ENCODE results near the gene FIGNL2.

DNA sequence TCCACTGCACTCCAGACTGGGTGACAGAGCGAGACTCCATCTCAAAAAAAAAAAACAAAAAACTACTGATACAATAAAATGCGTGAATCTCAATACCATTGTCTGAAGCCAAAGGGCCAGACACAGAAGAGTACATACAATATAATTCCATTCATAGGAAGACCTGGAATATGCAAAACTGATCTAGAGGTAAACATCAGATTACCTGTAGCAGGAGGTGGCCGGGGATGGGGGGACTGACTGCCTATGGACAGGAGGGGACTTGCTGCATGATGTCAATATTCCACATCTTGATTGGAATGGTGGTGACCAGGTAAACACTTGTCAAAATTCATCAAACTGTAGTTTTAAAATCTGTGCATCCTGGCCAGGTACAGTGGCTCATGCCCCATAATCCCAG is 12.5 kb upstream of the FIGNL2 start:
- TF ChIP-seq EZH2phosphoT487 (IDR thresholded peaks at IDR 0.05): no peak
- TF ChIP-seq, protein P1, sequence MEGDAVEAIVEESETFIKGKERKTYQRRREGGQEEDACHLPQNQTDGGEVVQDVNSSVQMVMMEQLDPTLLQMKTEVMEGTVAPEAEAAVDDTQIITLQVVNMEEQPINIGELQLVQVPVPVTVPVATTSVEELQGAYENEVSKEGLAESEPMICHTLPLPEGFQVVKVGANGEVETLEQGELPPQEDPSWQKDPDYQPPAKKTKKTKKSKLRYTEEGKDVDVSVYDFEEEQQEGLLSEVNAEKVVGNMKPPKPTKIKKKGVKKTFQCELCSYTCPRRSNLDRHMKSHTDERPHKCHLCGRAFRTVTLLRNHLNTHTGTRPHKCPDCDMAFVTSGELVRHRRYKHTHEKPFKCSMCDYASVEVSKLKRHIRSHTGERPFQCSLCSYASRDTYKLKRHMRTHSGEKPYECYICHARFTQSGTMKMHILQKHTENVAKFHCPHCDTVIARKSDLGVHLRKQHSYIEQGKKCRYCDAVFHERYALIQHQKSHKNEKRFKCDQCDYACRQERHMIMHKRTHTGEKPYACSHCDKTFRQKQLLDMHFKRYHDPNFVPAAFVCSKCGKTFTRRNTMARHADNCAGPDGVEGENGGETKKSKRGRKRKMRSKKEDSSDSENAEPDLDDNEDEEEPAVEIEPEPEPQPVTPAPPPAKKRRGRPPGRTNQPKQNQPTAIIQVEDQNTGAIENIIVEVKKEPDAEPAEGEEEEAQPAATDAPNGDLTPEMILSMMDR (IDR thresholded peaks at IDR 0.05): no peak
